HepG2 (cell line): ENCODE results near the gene PAIP2. TPM values are rescaled to one million over a fixed set of nuclear protein-coding genes. Genes with fewer than 3 reads are reported as not detected.
A peak's percentile ranks its signal among the peaks of the same experiment; 100 is the strongest.

Experiments used
- CHD4 ChIP-seq: fragments of 200-600 bp; sonication (generic); IDR thresholded peaks from 2 replicates; pipeline ENCODE4 v1.7.0; 2017; ENCODE audit warnings: mild to moderate bottlenecking, low read length, borderline replicate concordance
- EZH2 ChIP-seq: conservative IDR thresholded peaks from 2 replicates; pipeline ENCODE4 v1.6.1; 2012; ENCODE audit warnings: mild to moderate bottlenecking, low read depth, low read length, moderate library complexity
- GPBP1L1 ChIP-seq: sonication (generic); formaldehyde crosslinking; IDR thresholded peaks from 2 replicates; pipeline ENCODE4 v1.5.0; 2020; ENCODE audit warnings: mild to moderate bottlenecking, missing genetic modification reagents
- HES4 ChIP-seq: sonication (generic); formaldehyde crosslinking; IDR thresholded peaks from 2 replicates; pipeline ENCODE4 v1.9.0; 2021; ENCODE audit warnings: mild to moderate bottlenecking, missing genetic modification reagents, borderline replicate concordance
- MEF2D ChIP-seq: sonication (generic); formaldehyde crosslinking; IDR thresholded peaks from 2 replicates; pipeline ENCODE4 v1.5.1; 2020; ENCODE audit warnings: mild to moderate bottlenecking, missing genetic modification reagents
- MNT ChIP-seq: fragments of 450-650 bp; IDR thresholded peaks from 2 replicates; pipeline ENCODE4 v1.6.1; 2016
- NCOR1 ChIP-seq: fragments of 200-600 bp; sonication (generic); IDR thresholded peaks from 2 replicates; pipeline ENCODE4 v1.7.0; 2017; ENCODE audit warnings: antibody characterized with exemption, low read length, borderline replicate concordance
- NR1H2 ChIP-seq: sonication (generic); formaldehyde crosslinking; IDR thresholded peaks from 2 replicates; pipeline ENCODE4 v1.8.1; 2022; ENCODE audit warnings: low read depth, missing genetic modification reagents, borderline replicate concordance
- POGK ChIP-seq: sonication (generic); formaldehyde crosslinking; conservative IDR thresholded peaks from 2 replicates; pipeline ENCODE4 v1.8.0; 2022; ENCODE audit warnings: mild to moderate bottlenecking, moderate library complexity, missing genetic modification reagents
- RBM22 ChIP-seq: fragments of 200-400 bp; formaldehyde crosslinking; optimal IDR thresholded peaks from 2 replicates; pipeline ENCODE3; 2017; ENCODE audit warnings: mild to moderate bottlenecking, low read length, moderate library complexity
- SATB2 ChIP-seq: sonication (generic); formaldehyde crosslinking; IDR thresholded peaks from 2 replicates; pipeline ENCODE4 v1.5.0; 2020; ENCODE audit warnings: missing genetic modification reagents
- SMARCC2 ChIP-seq: fragments of 450-650 bp; IDR thresholded peaks from 2 replicates; pipeline ENCODE4 v1.6.1; 2017; ENCODE audit warnings: antibody characterized with exemption, mild to moderate bottlenecking
- UBTF ChIP-seq: sonication (generic); formaldehyde crosslinking; IDR thresholded peaks from 2 replicates; pipeline ENCODE4 v1.4.0; 2020; ENCODE audit warnings: mild to moderate bottlenecking, missing genetic modification reagents
- ZFP37 ChIP-seq: sonication (generic); formaldehyde crosslinking; IDR thresholded peaks from 2 replicates; pipeline ENCODE4 v1.4.0; 2020; ENCODE audit warnings: missing genetic modification reagents, borderline replicate concordance
- ZNF235 ChIP-seq: sonication (generic); formaldehyde crosslinking; IDR thresholded peaks from 2 replicates; pipeline ENCODE4 v1.8.1; 2023; ENCODE audit warnings: mild to moderate bottlenecking, missing genetic modification reagents, borderline replicate concordance
- ZNF446 ChIP-seq: sonication (generic); formaldehyde crosslinking; IDR thresholded peaks from 2 replicates; pipeline ENCODE4 v1.5.0; 2020; ENCODE audit warnings: mild to moderate bottlenecking, missing genetic modification reagents
- ZNF850 ChIP-seq: sonication (generic); formaldehyde crosslinking; conservative IDR thresholded peaks from 2 replicates; pipeline ENCODE4 v1.9.0; 2021; ENCODE audit warnings: mild to moderate bottlenecking, missing genetic modification reagents
- polyA plus RNA-seq, 8 experiments: library from polyadenylated mRNA; depleted of rRNA in 3 of 8; stranded (reverse) in 7 of 8; unstranded in 1 of 8; fragments of >200 nt; fragmentation: Illumina TruSeq in 4 of 8; extraction: Trizol in 4 of 8; gene quantifications; 2 replicates each; pipeline versions ENCODE4 v1.2.1 to v1.2.3, GENCODE V29; 2011 to 2016; ENCODE audit warnings: low read depth in 4 of 8, missing spikeins in 1 of 8, mixed read lengths in 1 of 8; ENCODE audit not compliant: insufficient read depth in 1 of 8
- total RNA-seq, 5 experiments: library from RNA; depleted of rRNA; stranded (reverse); fragments of >200 nt; fragmentation: Illumina TruSeq; extraction: Trizol; gene quantifications; 2 replicates each; pipeline ENCODE4 v1.2.3, GENCODE V29; 2016; ENCODE audit warnings: low read depth in 1 of 5

The PAIP2 gene
- total and polyA plus RNA-seq, 2 of the 13 experiments (the other 11 are each of a cell fraction or from before 2014, with no cell fraction given) = 61.5 to 76.3 TPM

- TF ChIP-seq POGK (CRISPR knock-in tag) (peak; percentile 59; the same call in 1 of the 2 replicates), HES4 (CRISPR knock-in tag) (no peak), ZNF446 (CRISPR knock-in tag) (no peak), SMARCC2 (no peak), MNT (no peak), CHD4 (no peak), ZFP37 (CRISPR knock-in tag) (no peak), GPBP1L1 (CRISPR knock-in tag) (no peak), ZNF850 (CRISPR knock-in tag) (no peak), NR1H2 (CRISPR knock-in tag) (no peak), RBM22 (no peak), UBTF (CRISPR knock-in tag) (no peak), SATB2 (no peak), EZH2 (no peak), MEF2D (CRISPR knock-in tag) (no peak), ZNF235 (CRISPR knock-in tag) (no peak), NCOR1 (no peak)
Measured at GRCh38 chr5:139383275-139383992, 41.8 kb downstream of the PAIP2 start, which contains the start of gene SLC23A1 (continued).
